HG03135 (cell line): ENCODE data around the gene SLC2A8.

Source experiments
- ATAC-seq: cut with Tn5 transposase; IDR thresholded peaks from one replicate; pipeline ENCODE4 v1.9.1; 2021; ENCODE audit warnings: mild to moderate bottlenecking, moderate library complexity; ENCODE audit not compliant: unreplicated experiment

The SLC2A8 gene

GRCh38 chr9:127423934-127424675 lies 27.1 kb downstream of the SLC2A8 start, which contains the start of gene ZNF79:
Gene ZNF79 (plus strand): TSS chr9:127424382. CDS start chr9:127424788, 406 bp downstream.
- ATAC-seq = peak; percentile 79

DNA sequence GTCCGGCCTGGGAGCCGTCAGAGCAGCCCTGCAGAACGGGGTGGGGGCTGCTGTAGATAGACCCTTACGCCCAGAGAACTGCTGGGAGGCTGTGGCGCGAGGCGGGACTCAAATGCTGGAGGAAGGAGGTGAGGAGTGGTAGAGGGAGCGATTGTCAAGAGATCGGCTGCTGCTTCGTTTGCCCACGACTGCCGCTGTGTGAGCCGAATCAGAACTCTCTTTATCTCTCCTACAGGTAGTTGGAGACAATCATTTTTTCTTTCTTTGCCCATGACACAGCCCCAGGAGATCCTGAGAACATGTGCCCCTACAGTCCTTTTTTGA lies 27.7 kb downstream of the SLC2A8 start:
- peak; percentile 25 for ATAC-seq

DNA sequence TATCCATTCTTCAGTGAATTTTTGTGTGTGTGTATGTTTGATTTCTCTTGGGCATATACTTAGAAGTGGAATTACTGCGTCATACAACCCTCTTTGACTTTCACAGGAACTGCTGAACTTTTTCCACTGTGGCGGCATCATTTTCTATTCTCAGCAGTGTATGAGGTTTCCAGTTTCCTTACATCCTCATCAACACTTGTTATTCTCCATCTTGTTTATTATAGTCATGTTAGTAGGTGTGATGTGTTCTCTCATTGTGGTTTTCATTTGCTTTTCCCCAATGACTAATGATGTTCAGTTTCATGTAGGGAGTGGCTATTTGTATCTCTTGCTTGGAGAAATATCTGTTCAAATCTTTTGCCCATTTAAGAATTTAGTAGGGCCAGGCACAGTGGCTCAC lies 29.8 kb downstream of the SLC2A8 start:
- no peak for ATAC-seq

DNA sequence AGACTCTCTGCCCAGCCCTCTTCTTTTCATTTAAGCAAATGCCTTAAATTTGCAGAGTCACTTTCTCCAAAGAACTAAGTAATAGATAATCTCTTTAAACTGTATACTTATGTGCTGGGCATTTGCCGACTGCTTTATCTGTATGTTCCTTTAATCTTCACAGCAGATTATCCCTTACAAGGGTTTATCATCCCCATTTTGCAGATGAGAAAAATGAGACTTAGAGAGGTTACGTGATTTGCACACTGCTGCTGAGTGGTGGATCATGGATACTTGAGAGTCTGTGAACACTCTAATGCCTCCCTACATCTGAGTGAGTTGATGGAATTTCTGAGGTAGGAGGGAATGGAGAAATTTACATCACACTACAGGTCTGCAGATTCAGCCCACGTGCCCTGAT lies 31.4 kb downstream of the SLC2A8 start:
- ATAC-seq = no peak

DNA sequence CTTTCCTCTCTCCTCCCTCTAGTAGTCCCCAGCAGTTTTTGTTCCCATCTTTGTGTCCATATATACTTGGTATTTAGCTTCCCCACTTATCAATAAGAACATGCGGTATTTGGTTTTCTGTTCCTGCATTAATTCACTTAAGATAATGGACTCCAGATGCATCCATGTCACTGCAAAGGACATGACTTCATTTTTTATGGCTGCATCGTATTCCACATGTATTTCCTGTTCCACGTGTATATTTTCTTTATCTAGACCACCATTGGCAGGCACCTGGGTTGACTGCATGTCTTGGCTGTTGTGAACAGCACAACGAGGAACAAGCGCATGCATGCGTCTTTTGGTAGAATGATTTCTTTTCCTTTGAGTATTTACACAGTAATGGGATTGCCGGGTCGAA lies 33.4 kb downstream of the SLC2A8 start:
- no peak for ATAC-seq

DNA sequence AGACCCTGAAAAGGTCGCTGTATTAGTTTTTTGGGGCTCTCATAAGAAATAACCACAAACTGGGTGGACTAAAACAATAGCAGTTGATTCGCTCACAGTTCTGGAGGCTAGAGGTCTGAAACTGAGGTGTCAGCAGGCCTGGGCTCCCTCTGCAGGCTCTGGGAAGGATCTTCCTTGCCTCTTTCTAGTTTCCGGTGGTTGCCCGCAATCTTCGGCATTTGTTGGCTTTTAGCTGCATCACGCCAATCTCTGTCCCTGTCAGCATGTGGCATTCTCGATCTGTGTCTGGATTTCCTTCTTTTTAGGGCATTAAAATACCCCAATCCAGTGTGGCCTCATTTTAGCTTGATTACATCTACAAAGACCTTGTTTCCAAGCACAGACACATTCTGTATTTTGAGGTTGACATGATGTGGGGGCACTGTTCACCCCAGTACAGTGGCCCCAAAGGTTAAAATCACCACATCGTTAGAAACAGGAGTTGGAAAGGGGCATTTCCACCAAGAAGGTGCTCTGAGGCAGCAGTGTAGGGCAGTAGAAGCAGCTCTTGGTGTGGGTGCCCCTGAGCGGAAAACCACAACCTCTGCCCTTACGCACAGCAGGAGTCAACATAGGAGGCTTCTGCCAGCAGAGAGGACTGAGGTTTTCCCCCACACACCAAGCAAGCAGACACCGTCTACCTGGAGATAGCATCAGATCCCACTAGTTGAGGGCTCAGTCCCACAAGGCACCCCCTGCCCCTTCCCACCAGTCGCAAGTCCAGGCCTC lies 40.7 kb downstream of the SLC2A8 start:
- no peak for ATAC-seq

GRCh38 chr9:127438394-127438793 lies 41.4 kb downstream of the SLC2A8 start:
- no peak for ATAC-seq

- no peak for ATAC-seq
These were observed 47.4 kb downstream of the SLC2A8 start for GRCh38 chr9:127444283-127444920.

- no peak for ATAC-seq
These were observed 48.2 kb downstream of the SLC2A8 start for GRCh38 chr9:127444921-127445850.

DNA sequence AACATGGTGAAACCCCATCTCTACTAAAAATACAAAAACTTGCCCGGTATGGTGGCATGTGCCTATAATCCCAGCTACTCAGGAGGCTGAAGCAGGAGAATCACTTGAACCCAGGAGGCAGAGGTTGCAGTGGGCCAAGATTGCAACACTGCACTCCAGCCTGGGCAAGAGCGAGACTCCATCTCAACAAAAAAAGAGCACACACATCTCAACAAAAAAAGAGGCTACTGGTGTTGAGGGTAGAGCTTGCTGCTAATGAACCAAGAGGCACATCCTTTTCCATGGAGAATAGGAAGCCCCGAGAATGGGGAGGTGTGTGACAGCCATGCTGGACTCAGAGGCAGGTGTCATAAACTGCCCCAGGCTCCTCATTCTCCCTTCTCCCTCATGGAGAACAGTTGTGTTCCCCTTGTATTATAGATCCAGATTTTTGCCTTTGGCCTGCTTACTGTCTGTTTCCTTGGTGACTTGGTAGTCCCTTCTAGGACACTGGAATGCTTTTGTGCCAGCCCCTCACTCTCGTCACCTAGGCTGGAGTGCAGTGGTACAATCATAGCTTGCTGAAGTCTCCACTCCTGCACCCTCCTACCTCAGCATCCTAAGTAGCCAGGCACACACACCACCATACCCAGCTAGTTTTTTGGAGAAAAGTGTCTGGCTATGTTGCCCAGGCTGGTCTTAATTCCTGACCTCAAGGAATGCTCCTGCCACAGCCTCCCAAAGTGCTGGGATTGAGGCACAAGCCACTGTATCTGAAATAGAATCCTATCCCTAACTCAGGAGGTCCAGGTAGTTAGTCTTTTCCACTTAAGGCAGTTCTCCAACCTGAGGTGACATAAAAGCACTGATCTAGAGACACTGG lies 49.1 kb downstream of the SLC2A8 start:
- no peak for ATAC-seq

DNA sequence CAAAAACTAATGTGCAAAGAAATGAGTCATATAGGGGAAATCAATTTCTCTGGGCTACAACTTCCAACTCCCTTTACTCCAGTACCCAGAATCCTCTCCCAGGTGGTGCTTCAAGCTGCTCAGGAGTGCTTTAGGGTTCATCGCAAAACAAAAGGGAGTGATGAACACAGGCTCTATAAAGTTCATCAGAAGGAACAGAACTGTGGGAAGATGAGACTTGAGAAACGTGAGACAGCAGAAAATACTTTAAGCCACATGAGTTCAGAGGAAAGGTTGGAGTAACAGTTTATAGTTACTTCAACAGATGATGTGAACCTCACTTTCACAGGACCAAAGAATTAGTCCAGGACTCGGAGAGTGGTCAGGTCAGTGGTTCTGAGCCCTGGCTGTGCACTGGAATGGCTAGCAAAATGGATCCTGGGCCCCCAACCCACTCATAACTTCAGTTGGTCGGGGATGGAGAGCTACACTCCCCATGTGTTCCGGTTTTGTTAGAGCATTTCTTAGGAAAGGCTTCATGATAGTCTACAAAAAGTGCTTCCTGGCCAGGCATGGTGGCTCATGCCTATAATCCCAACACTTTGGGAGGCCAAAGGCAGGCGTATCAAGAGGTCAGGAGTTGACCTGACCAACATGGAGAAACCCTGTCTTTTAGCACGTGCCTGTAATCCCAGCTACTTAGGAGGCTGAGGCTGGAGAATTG lies 49.9 kb downstream of the SLC2A8 start:
- ATAC-seq = no peak

DNA sequence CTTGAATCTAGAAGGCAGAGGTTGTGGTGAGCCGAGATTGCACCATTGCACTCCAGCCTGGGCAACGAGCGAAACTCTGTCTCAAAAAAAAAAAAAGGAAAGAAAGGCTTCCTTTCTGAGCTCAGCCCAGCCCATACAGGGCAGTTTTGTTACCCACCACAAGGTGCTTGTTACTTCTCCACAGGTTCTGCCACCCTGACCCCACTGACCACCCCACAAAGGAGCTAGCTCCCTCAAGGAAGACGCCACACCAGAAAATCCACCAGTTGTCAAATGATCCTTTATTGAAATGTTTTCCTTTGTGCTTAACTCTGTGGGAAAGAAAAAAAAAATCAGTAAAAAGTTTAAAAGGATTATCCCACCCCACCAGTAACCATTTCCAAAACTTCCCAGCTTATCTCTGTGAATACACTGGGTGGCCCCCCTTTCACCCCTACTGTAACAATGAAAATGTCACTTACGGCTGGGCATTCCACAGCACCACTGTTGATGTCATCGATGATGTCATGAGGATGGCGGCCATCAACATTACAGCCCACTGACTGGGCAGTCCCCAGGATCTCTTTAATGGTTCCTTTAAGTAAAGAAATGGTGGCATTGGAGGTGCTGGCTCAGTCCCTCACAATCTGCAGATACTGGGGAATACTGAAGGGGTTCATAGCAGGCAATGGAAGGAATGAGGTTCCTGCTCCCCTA lies 50.6 kb downstream of the SLC2A8 start:
- no peak for ATAC-seq

DNA sequence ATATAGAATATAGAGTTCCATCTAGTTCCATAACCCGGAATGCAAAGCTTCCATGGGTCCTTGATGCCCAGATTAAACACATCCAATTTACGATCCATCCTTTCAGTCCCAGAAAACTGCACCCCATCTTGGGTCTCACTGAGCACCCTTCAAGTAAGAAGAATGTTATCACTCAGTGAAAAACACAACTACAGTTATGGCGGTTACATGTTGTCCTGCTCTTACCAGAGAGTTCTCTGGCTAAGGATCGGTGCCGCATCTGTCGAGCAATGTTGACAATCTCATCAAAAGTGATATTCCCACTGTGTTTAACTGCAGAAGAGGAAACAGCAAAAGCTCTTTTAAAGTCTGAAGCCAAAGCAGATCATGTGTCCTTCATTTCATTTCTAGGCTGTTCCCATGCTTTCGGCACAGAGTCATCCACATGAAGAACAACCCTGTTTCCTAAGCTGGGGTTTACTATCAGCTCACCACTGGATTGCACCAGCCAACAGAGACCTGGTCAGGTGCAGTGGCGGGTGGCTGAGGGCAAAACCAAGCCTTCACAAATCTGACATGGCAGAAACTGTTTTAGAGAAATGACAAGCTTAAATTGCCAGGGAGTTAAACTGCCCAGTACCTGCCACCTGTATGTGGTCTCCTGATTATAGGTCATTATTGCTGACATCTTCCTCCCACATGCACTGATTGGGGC lies 51.3 kb downstream of the SLC2A8 start:
- ATAC-seq = no peak

DNA sequence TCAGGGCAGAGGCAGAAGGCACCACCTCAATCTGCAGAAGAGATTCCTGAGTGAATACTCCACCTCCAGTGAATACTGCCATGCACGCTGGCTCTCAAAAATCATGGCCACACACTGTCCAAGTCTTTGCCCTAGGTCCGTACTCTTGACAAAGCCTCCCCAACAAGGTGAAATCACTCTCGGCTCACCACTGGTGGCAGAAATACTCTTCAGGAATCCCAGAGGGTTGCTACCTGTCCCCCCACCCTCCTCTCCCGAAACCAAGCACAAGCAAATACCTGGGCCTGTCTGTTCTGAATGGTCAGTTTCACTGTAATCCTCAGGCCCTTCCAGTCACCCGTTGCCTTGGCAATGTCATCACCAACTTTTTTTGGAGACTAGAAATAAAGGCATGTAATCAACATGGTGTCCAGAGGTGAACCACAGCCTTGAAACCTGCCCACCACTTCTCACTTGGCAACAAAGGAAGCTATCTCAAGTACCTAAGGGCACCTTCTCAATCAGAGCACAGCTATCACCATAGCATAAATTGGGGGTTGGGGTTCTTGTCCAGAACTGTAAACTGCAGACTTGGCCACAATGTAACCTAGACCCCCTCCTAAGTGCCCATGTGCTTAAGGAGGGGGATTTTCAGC lies 52.5 kb downstream of the SLC2A8 start:
- ATAC-seq = no peak

- ATAC-seq = peak; percentile 0
These were observed 53.3 kb downstream of the SLC2A8 start for GRCh38 chr9:127450243-127450760.

GRCh38 chr9:127450830-127451607 lies 54.0 kb downstream of the SLC2A8 start, which contains the start of the genes LRSAM1 and RPL12:
Gene LRSAM1 (plus strand): TSS chr9:127451510. CDS start chr9:127454528, 3,018 bp downstream.
Gene RPL12 (minus strand): TSS chr9:127451406. CDS start chr9:127451317, 89 bp downstream.
- ATAC-seq = peak; percentile 72

DNA sequence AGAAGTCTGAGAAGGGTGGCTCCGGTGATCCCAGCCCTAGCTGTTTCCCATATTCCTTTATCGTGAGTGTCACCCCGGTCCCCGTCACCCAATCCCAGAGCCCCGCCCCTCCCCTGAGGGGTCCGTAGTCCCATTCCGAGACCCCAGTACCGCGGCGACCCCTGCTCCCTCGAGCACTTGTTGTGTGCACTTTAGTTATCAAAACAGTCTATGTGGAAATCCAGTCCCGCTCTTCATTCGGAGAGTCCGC lies 54.6 kb downstream of the SLC2A8 start:
- ATAC-seq = peak; percentile 13
